ENCODE results near the gene HAO1. TPM values are rescaled to one million over a fixed set of nuclear protein-coding genes. Genes with fewer than 3 reads are reported as not detected.
A peak's percentile ranks its signal among the peaks of the same experiment; 100 is the strongest.

HAO1 gene
- total and polyA plus RNA-seq, 2 of the 4 experiments (the other 2 are of a cell fraction), result not detected

- peak overlapping the region; percentile 65; the same call in 1 of the 2 replicates for H2BK20ac ChIP-seq (ENCODE audit: low read depth, low read length)
- no peaks in the 10 kb centered on the region for H3K79me1 ChIP-seq (ENCODE audit: low read depth in 1 of 2, low read length in 2 of 2)
- H3K4me2 ChIP-seq (ENCODE audit: low read depth, low read length), result peak overlapping the region; percentile 20; the same call in 1 of the 2 replicates
- intact Hi-C loops (cut with micrococcal nuclease) (no loop called here), dilution Hi-C loops (cut with HindIII; ENCODE audit: low sequenced_read_pairs, unreplicated experiment) (no loop called here), in situ Hi-C loops (cut with MboI; ENCODE audit: low sequenced_read_pairs) (no loop called here)
- H3K23ac ChIP-seq (ENCODE audit: low read depth, low read length), result no peak overlapping the region
- H2AK5ac ChIP-seq (ENCODE audit: low read depth, low read length), result no peak overlapping the region
- peak overlapping the region; percentile 50; the same call in 1 of the 2 replicates for H3K27ac ChIP-seq (ENCODE audit: insufficient read depth, low read length)
- H4K91ac ChIP-seq (ENCODE audit: insufficient read depth, low read depth, low read length), result peak overlapping the region; percentile 53; the same call in 1 of the 2 replicates
- no peak overlapping the region for H2AK9ac ChIP-seq (replicated peaks; ENCODE audit: low read depth, low read length, poor library complexity)
- ChIA-PET POLR2A (ENCODE audit: unreplicated experiment) (no interaction called here), CTCF (interaction anchor here (0.6 to 1.7 kb wide), 3 partner anchors 46 to 1326 kb away, joined by 3 to 6 read pairs (median 3); no protein-coding TSS in a partner anchor)
- no peaks in the 10 kb centered on the region for H4K20me1 ChIP-seq (ENCODE audit: insufficient read depth, low read length)
- H3K14ac ChIP-seq (replicated peaks; ENCODE audit: low read depth, low read length), result no peak overlapping the region
- no peak overlapping the region for H3K9ac ChIP-seq (ENCODE audit: low read depth, low read length)
- H3K36me3 ChIP-seq (ENCODE audit: control insufficient read depth, insufficient read depth, low read length), result no peaks in the 10 kb centered on the region
- no peaks in the 10 kb centered on the region for H3K9me1 ChIP-seq (ENCODE audit: insufficient read depth, low read length)
- TF ChIP-seq MXI1 (IDR thresholded peaks at IDR 0.05; ENCODE audit: borderline replicate concordance, low read depth, low read length) (no peak), RAD21 (IDR thresholded peaks at IDR 0.05; ENCODE audit: low read length) (no peak), CHD1 (IDR thresholded peaks at IDR 0.05; ENCODE audit: low read depth, low read length) (no peak), CEBPB (IDR thresholded peaks at IDR 0.05; ENCODE audit: low read depth, low read length) (no peak), NFE2L2 (IDR thresholded peaks at IDR 0.05; ENCODE audit: low read depth, low read length) (no peak), FOS (IDR thresholded peaks at IDR 0.05; ENCODE audit: low read depth, low read length) (no peak), SMC3 (IDR thresholded peaks at IDR 0.05; ENCODE audit: low read depth, low read length) (no peak), RCOR1 (IDR thresholded peaks at IDR 0.05; ENCODE audit: insufficient replicate concordance, low read length) (no peak), USF2 (IDR thresholded peaks at IDR 0.05; ENCODE audit: low read depth, low read length) (no peak), ELK1 (IDR thresholded peaks at IDR 0.05; ENCODE audit: borderline replicate concordance, low read depth, low read length) (no peak), MAZ (IDR thresholded peaks at IDR 0.05; ENCODE audit: borderline replicate concordance, low read depth, low read length) (no peak), POLR2A (IDR thresholded peaks at IDR 0.05; ENCODE audit: low read depth, low read length) (no peak), CTCF (conservative IDR thresholded peaks at IDR 0.05; ENCODE audit: low read depth, low read length) (no peak), RFX5 (IDR thresholded peaks at IDR 0.05; ENCODE audit: low read depth, low read length) (no peak)
- WGBS, 2 experiments (ENCODE audit: extremely low coverage in 2 of 2, insufficient read length in 1 of 2), result no CpG with 5 or more reads among the region's 5 CpGs
- ATAC-seq (ENCODE audit: low read depth), result peak; percentile 90
- H2BK5ac ChIP-seq (ENCODE audit: low read depth, low read length, poor library complexity, severe bottlenecking), result peak overlapping the region; percentile 34
- H3K27me3 ChIP-seq (ENCODE audit: control insufficient read depth, insufficient read depth, low read length), result no peaks in the 10 kb centered on the region
- no TSS peak for BruUV-seq (replicated peaks)
- peak overlapping the region; percentile 75 for H2BK120ac ChIP-seq (ENCODE audit: low read depth, low read length)
- H4K8ac ChIP-seq (ENCODE audit: low read depth in 2 of 2, low read length in 2 of 2), result peak overlapping the region in 1 of 2 experiments; percentile 27; a peak in 1 of 4 replicates
- H3K9me3 ChIP-seq (ENCODE audit: control insufficient read depth, insufficient read depth, low read length), result no peaks in the 10 kb centered on the region
- H3K4me1 ChIP-seq (ENCODE audit: control insufficient read depth, insufficient read depth, low read length), result no peaks in the 10 kb centered on the region
- no peak overlapping the region for H4K5ac ChIP-seq (ENCODE audit: low read depth, low read length)
- H2BK15ac ChIP-seq (ENCODE audit: low read depth, low read length), result no peak overlapping the region
- peak overlapping the region; percentile 62; the same call in 1 of the 2 replicates for H3K56ac ChIP-seq (ENCODE audit: extremely low read depth, insufficient read depth, low read length)
- no peak overlapping the region for H3K18ac ChIP-seq (ENCODE audit: low read depth, low read length)
- peak overlapping the region; percentile 30; the same call in 1 of the 2 replicates for H3K4ac ChIP-seq (ENCODE audit: low read depth, low read length)
- peak; percentile 43 for DNase-seq
- no peak overlapping the region for H2AFZ ChIP-seq (replicated peaks; ENCODE audit: low read length, poor library complexity)
- no peak overlapping the region for H3K4me3 ChIP-seq (ENCODE audit: insufficient read depth, low read depth, low read length)
These were observed 60.4 kb downstream of the HAO1 start for GRCh38 chr20:7879883-7880282.

Measured in IMR-90 (cell line).